ENCODE data around the gene ARF1. TPM values are rescaled to one million over a fixed set of nuclear protein-coding genes. Genes with fewer than 3 reads are reported as not detected.

The ARF1 gene
- total RNA-seq: 257 and 351 TPM in 2 replicates

DNA sequence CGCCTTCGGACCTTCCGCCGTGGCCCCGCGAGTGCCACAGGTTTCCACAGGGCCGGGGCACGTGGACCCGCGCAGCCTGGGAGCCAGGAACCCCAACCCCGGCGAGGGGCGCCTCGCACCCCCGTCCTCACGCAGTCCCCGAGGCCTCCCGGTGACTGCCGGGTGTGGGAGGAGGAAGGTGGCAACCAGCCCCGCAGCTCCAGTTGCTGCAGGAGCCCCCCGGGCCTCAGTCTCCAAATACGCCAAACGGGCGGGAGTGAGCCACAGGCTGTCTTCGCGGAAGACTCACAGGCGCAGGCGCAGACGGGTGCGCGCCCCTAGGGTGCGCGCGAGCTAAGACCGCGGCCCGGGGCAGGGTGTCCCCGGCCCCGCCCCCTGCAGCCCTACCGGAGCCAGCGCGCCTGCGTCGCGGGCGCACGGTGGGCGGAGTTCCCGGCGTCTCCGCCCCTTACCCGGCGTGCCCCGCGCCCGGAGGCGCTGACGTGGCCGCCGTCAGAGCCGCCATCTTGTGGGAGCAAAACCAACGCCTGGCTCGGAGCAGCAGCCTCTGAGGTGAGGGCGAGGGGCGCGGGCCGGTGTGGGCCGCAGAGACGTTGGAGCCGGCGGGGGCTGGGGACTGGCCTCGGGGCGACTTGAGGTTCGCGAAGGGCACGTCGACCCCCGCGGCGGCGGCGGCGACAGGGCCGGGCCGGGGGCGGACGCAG, at the start of gene ARF1:
TSS of gene ARF1 (plus strand) at position 495 of the 704 bp plus-strand sequence. CDS start 14,407 bp downstream, outside the sequence.

DNA sequence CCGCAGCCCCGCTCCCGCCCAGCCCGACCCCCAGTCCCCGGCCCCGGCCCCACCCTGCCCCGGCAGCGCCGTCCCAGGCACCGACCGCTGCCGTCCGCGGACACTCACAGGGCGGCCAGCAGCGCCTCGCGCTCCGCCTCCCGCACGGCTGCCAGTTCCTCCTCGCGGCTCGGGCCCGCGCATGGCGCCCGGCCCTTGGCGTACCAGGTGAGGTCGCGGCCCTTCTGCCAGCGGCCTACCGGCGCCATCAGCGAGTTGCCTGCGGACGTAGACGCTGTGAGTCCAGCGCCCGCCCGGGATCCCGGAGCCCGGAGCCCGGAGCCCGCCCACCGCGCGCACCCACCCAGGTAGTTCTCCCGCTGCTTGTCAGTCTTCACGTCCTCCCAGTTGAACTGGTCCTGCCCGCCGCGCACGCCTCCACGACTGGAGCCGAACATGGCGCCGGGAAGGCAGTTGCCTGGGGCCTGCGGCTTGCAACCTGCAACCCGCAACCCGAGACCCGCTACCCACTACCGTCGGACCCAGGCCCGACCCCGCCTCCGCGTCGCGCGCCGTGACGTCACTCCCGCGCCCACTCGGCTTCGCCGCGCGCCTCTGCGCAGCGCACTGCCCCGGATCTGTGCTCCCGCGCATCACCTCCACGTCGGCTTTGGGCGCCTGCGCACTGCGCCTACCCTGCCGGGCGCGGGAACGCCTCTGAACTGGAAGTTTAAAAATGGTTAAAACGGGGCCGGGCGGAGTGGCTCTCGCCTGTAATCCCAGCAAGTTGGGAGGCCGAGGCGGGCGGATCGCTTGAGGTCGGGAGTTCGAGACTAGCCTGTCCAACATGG, 20.5 kb downstream of the ARF1 start, which contains the start of gene C1orf35:
TSS of gene C1orf35 (minus strand) at position 535 of the 830 bp plus-strand sequence. CDS start at position 437, 98 bp downstream.

DNA sequence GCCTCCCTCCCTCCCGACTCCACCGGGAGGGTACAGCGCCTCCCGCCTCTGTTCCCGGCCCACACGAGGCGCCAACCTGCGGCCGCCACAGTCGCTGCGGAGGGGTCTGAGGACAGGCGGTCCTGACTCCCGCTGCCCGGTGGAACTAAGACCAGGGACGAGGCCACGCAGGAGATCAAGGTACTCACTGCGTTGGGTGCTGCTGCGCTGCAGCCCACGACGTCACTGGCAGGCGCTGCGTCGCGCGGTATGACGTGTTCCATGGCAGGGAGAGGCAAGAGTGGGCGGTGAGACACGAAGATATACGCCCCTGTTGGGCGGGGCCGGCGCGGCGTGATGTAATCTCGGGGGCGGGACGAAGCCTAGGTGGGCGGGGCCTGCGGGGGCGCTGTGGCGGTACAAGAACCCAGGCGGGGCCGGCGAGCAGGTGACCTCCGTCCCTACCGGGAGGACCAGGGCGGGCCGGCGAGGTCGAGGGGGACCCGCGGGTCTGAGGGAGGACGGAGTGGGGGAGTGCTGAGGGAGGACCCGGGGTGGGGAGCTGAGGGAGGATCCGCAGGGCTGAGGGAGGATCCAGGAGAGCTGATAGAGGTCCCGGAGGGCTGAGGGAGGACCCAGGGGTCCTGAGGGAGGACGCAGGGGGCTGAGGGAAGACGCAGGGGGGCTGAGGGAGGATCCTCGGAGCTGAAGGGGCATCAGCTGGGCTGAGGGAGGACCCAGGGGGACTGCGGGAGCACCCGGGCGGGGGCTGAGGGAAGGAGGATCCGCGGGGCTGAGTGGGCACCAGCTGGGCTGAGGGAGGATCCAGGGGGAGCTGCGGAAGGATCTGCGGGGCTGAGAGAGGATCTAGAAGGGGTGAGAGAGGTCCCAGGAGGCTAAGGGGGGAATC, 26.8 kb downstream of the ARF1 start, which contains the start of gene MRPL55:
TSS of gene MRPL55 (minus strand) at position 227 of the 889 bp plus-strand sequence. CDS start 1,039 bp downstream, outside the sequence.

DNA sequence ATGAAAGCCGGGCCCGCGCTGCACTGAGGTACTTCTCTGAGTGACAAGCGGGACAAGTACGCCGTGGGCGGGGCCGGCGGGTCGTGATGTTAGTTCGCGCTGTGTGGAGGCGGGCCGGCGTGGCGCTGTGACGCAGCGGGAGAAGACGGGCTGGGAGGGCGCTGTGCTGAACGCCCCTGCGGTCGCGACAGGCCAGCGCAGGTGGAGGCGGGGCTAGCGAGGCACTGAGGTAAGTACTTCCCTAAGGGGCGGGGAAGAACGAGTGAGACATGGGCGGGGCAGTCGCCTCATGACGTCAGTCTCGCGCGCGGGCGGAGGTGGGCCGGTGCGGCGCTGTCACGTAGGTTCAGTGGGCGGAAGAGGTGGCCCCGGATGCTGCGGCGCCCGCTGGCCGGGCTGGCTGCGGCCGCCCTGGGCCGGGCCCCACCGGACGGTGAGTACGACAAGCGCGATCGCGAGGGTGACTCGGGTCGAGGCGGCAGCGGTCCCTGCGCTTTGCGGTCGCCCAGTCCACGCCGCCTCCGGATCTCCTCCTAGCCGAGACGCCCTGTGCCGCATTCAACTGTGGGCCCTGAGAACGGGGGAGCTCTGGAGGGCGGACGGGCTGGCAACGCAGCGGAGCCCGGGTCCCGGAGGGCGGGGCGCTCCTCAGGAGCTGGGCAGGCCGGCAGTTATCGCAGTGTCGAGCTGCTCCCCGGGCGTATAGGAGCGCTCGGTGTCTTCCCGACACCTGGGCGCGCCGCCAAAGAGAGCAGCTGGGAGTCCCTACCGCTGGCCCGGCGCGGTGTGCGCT, 57.6 kb downstream of the ARF1 start, which contains the start of gene GUK1:
TSS of gene GUK1 (plus strand) at position 349 of the 793 bp plus-strand sequence. CDS start at position 373, 24 bp downstream.

Other genes starting within 250 kb of the ARF1 start
- gene WNT9A, start 134.8 kb upstream of the ARF1 start, total RNA-seq: 0.62 and 0.77 TPM in 2 replicates
- not detected in 2 replicates for gene WNT3A, start 75.7 kb upstream of the ARF1 start, total RNA-seq
- 9.2 and 14.3 TPM in 2 replicates for gene C1orf35, start 20.6 kb downstream of the ARF1 start, total RNA-seq
- gene MRPL55, start 26.6 kb downstream of the ARF1 start, total RNA-seq: 64.3 and 76.0 TPM in 2 replicates
- gene GUK1, start 57.6 kb downstream of the ARF1 start, total RNA-seq: 456 and 472 TPM in 2 replicates
- 7.4 and 9.7 TPM in 2 replicates for gene GJC2, start 67.2 kb downstream of the ARF1 start, total RNA-seq
- gene IBA57, start 83.1 kb downstream of the ARF1 start, total RNA-seq: 4.9 and 7.3 TPM in 2 replicates
- gene OBSCN, start 125.3 kb downstream of the ARF1 start, total RNA-seq: 10.7 and 31.2 TPM in 2 replicates

Data from uterine smooth muscle cell (primary cell).